ENCODE results near the gene C2CD4C.

DNA sequence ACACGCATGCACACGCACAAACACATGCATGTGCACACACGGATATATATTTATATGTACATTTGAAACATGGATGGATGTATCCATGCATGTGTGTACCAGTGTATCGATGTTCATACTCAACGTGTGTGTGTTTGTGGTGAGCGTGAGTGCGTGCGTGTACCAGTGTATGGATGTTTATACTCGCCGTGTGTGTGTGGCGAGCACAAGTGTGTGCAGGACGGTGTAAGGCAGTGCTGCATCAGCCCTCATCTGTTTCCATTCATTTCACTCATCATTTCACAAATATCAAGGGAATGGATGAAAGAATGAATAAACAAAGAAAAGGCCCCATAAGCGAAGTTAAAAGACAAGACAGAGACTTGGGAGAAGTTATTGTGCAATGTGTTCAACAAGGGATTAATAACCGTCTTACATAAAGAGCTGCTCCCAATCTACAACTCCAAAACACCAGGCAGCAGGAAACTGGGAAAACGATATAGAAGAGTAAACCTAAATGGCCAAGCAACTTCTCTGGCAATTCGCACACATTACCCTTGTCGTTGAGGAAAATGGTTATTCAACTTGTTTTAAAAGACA, 42.7 kb downstream of the C2CD4C start:
- TF ChIP-seq FOXA1 (IDR thresholded peaks at IDR 0.05) = no peak
- no peak for TF ChIP-seq SUZ12 (IDR thresholded peaks at IDR 0.05)
- TF ChIP-seq CTBP1 (IDR thresholded peaks at IDR 0.05; ENCODE audit: borderline replicate concordance) = no peak
- no peak for TF ChIP-seq LEF1 (IDR thresholded peaks at IDR 0.05; ENCODE audit: borderline replicate concordance)
- TF ChIP-seq FOXK2 (IDR thresholded peaks at IDR 0.05) = no peak
- TF ChIP-seq BHLHE40 (IDR thresholded peaks at IDR 0.05; ENCODE audit: borderline replicate concordance) = no peak
- TF ChIP-seq ZNF384 (IDR thresholded peaks at IDR 0.05) = no peak
- TF ChIP-seq TARDBP (IDR thresholded peaks at IDR 0.05) = no peak

Data from HEK293T (cell line).